ENCODE data around the gene TNFRSF1A. TPM values are rescaled to one million over a fixed set of nuclear protein-coding genes. Genes with fewer than 3 reads are reported as not detected.

The TNFRSF1A gene
- total and polyA plus RNA-seq, 2 of the 13 experiments (the other 11 are each of a cell fraction or from before 2014, with no cell fraction given): 41.5 to 61.2 TPM

- TF ChIP-seq TRIM22 (IDR thresholded peaks at IDR 0.05) (no peak), ZNF660 (CRISPR knock-in tag; IDR thresholded peaks at IDR 0.05; ENCODE audit: borderline replicate concordance, low read depth) (no peak)
These were observed 44.7 kb downstream of the TNFRSF1A start (continued) for GRCh38 chr12:6297170-6297569.

GRCh38 chr12:6295094-6295811 lies 46.6 kb downstream of the TNFRSF1A start:
- FAIRE-seq (peak; percentile 84), DNase-seq (ENCODE audit: low spot score) (peak; percentile 98), ATAC-seq (peak; percentile 91)
- BruUV-seq (replicated peaks): no TSS peak
- intact Hi-C loops (cut with micrococcal nuclease; ENCODE audit: unreplicated experiment) (no loop called here), in situ Hi-C loops (cut with HindIII; ENCODE audit: extremely low pct_ligation_motif_present, low pct_unique_long_range_greater_than_20kb) (no loop called here)
- H3K4me1 ChIP-seq (ENCODE audit: insufficient read depth, low read length): peaks cover 75% of the 10 kb centered on the region
- peak overlapping the region; percentile 100 for H3K27ac ChIP-seq (ENCODE audit: extremely low read length, insufficient read depth, low read length)
- peak overlapping the region; percentile 5 to 51 (median 33); a peak in 4 of 6 replicates for H3K4me3 ChIP-seq (replicated peaks in 1 of 3; ENCODE audit: insufficient read depth in 1 of 3, low read depth in 2 of 3, low read length in 3 of 3)
- H3K36me3 ChIP-seq (replicated peaks in 1 of 2; ENCODE audit: control insufficient read depth in 1 of 2, insufficient read depth in 2 of 2, low read length in 2 of 2): no peaks in the 10 kb centered on the region
- POLR2A ChIA-PET: interaction anchor here (0.7 to 2.2 kb wide), 19 partner anchors 8 to 239 kb away, joined by 3 to 32 read pairs (median 5); partner anchors contain the start of genes GAPDH, LTBR, PLEKHG6 and VAMP1
- WGBS (ENCODE audit: low lambda C conversion rate): 0% methylated on average over 5 of the region's 5 CpGs
- no peaks in the 10 kb centered on the region for H3K79me2 ChIP-seq (ENCODE audit: insufficient read depth, low read length)
- H4K20me1 ChIP-seq (ENCODE audit: insufficient read depth, low read length): no peaks in the 10 kb centered on the region
- no peaks in the 10 kb centered on the region for H3K9me3 ChIP-seq (ENCODE audit: low read length)
- peak overlapping the region; percentile 95 for H3K4me2 ChIP-seq (ENCODE audit: low read depth, low read length)
- no peaks in the 10 kb centered on the region for H3K27me3 ChIP-seq (ENCODE audit: control insufficient read depth in 1 of 2, insufficient read depth in 2 of 2, low read length in 2 of 2)
- H2AFZ ChIP-seq (ENCODE audit: low read length): no peak overlapping the region
- peak overlapping the region; percentile 99 for H3K9ac ChIP-seq (ENCODE audit: insufficient read depth, low read depth, low read length)
- CTCF ChIA-PET (ENCODE audit: low intra/inter-chr PET ratio, low total read pairs): no interaction called here
- TF ChIP-seq HOXA5 (CRISPR knock-in tag; IDR thresholded peaks at IDR 0.05): no peak
- TF ChIP-seq ZNF784 (CRISPR knock-in tag; IDR thresholded peaks at IDR 0.05; ENCODE audit: borderline replicate concordance): no peak
- no peak for TF ChIP-seq RELA (CRISPR knock-in tag; IDR thresholded peaks at IDR 0.05)
- no peak for TF ChIP-seq SRSF1 (optimal IDR thresholded peaks at IDR 0.05; ENCODE audit: low read depth, low read length)
- TF ChIP-seq KMT2A (CRISPR knock-in tag; IDR thresholded peaks at IDR 0.05): no peak
- no peak for TF ChIP-seq NCOR1 (IDR thresholded peaks at IDR 0.05; ENCODE audit: borderline replicate concordance, low read length)
- TF ChIP-seq ZNF761 (CRISPR knock-in tag; conservative IDR thresholded peaks at IDR 0.05): no peak
- TF ChIP-seq FOXK1 (CRISPR knock-in tag; IDR thresholded peaks at IDR 0.05; ENCODE audit: borderline replicate concordance, low read depth): peak; percentile 61; the same call in 1 of the 2 replicates
- TF ChIP-seq ZBTB10 (CRISPR knock-in tag; IDR thresholded peaks at IDR 0.05; ENCODE audit: borderline replicate concordance): peak; percentile 91; the same call in 1 of the 2 replicates
- TF ChIP-seq CENPBD1 (CRISPR knock-in tag; IDR thresholded peaks at IDR 0.05; ENCODE audit: borderline replicate concordance, low read depth): no peak
- TF ChIP-seq ETV6 (CRISPR knock-in tag; conservative IDR thresholded peaks at IDR 0.05): no peak
- TF ChIP-seq ZNF503 (CRISPR knock-in tag; IDR thresholded peaks at IDR 0.05): no peak
- TF ChIP-seq MEIS2 (CRISPR knock-in tag; IDR thresholded peaks at IDR 0.05): no peak
